ENCODE results near the gene C19orf25.
A peak's percentile ranks its signal among the peaks of the same experiment; 100 is the strongest.
"Not testable (repeated sequence)": the region's sequence is repeated elsewhere in the genome, so short reads cannot be mapped to it uniquely, and the experiment has no call there.

C19orf25 gene

GRCh38 chr19:1450735-1451731 is 28.0 kb downstream of the C19orf25 start:
- peak overlapping the region; percentile 29 for H3K4me3 Mint-ChIP-seq
- no peak for DNase-seq
- CTCF ChIA-PET = no interaction called here
- peaks cover 32% of the 10 kb centered on the region for H3K4me1 Mint-ChIP-seq
- peaks cover 98% of the 10 kb centered on the region for H3K27me3 Mint-ChIP-seq
- H3K9me3 Mint-ChIP-seq = no peaks in the 10 kb centered on the region
- H3K27ac Mint-ChIP-seq = no peak overlapping the region
- no peaks in the 10 kb centered on the region for H3K36me3 Mint-ChIP-seq

DNA sequence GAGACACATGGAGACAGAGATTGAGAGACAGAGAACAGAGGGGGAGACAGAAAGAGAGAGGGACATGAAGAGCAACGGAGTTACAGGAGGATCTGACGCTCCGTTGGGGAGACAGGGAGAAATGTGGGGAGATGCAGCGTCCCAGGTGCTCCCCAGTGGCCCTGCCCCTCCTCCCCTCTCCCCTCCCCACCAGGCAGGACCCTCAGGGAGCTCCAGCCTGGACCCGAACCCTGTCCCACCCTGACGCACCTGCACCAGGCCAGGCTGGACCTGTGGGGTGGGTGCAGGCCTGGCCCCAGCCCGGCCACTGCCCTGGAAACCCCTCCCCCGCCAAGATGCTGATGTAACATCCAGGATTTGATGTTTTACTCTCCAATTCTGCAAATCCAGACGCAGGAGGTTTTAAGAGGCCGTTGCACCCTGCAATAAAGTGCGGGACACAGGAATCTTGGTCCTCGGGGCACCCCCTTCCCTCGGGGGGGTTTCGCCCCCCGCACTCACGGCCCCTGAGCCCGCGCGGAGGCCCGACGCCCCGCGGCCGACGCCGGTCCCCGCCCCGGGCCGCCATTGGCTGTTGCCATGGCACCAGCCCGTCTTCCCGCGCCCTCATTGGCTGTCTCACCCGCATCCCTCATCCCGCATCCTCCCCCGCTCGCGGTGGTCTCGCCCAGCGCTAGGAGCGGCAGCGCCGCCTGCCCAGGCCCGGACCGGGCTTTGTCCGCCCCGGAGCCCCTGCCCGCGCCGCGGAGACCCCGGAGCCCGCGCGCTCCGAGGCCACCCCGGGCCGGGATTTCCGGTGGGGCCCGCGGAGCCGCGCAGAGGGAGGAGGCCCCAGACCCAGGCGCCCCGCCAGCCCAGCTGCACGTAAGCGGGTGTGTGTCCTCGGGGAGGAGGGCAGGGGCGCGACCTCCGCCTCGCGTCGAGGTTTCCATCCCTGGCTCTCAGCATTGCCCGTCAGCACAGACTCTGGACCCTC is 29.3 kb downstream of the C19orf25 start, which contains the start of gene APC2:
Gene APC2 (plus strand): TSS at position 655 of the 976 bp plus-strand sequence. CDS start 2,881 bp downstream, outside the sequence.
- no peaks in the 10 kb centered on the region for H3K9me3 Mint-ChIP-seq
- H3K4me3 Mint-ChIP-seq = peak within 1 kb of the TSS; percentile 29
- H3K27me3 Mint-ChIP-seq = peaks cover 97% of the 10 kb centered on the region

GRCh38 chr19:1447944-1448343 is 31.1 kb downstream of the C19orf25 start:
- H3K4me3 Mint-ChIP-seq = no peak overlapping the region
- H3K27me3 Mint-ChIP-seq = peaks cover 83% of the 10 kb centered on the region
- no peak for DNase-seq
- no peak overlapping the region for H3K27ac Mint-ChIP-seq
- CTCF ChIA-PET = no interaction called here
- no peaks in the 10 kb centered on the region for H3K9me3 Mint-ChIP-seq
- H3K4me1 Mint-ChIP-seq = peaks cover 36% of the 10 kb centered on the region
- H3K36me3 Mint-ChIP-seq = peaks cover under 1% of the 10 kb centered on the region

More for the DNA sequence above, 29.3 kb downstream of the C19orf25 start, which contains the start of gene APC2:
- Mint-ChIP-seq H3K36me3 (no peaks in the 10 kb centered on the region), H3K27ac (no peak within 1 kb of the TSS), H3K4me1 (peaks cover 30% of the 10 kb centered on the region)
- CTCF ChIA-PET = no interaction called here
- DNase-seq = peak; percentile 53

DNA sequence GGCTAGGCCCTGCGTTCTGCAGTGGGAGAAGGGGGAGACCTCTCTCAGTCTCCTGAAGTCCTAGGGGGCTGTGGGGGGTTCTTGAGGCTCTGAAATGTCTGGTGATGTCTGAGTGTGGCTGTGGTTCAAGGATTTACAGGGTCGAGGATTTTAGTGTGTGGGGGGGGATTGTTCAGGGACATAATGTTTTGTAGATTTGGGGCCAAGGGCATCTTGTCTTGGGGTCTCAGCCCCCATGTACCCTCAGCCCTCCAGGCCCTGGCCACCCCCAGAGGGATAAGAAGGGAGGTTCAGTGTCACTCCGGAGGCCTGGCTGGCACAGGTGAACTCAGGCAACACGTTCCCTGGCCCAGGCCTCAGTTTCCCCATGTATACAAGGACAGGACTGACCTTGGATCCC is 31.5 kb downstream of the C19orf25 start:
- no peak for DNase-seq
- peaks cover 79% of the 10 kb centered on the region for H3K27me3 Mint-ChIP-seq

GRCh38 chr19:1446713-1447481 is 32.1 kb downstream of the C19orf25 start:
- peak; percentile 58 for DNase-seq
- no peaks in the 10 kb centered on the region for H3K9me3 Mint-ChIP-seq
- H3K27ac Mint-ChIP-seq = no peak overlapping the region
- peaks cover 11% of the 10 kb centered on the region for H3K36me3 Mint-ChIP-seq
- peaks cover 39% of the 10 kb centered on the region for H3K4me1 Mint-ChIP-seq
- H3K27me3 Mint-ChIP-seq = peaks cover 73% of the 10 kb centered on the region
- H3K4me3 Mint-ChIP-seq = no peak overlapping the region
- CTCF ChIA-PET = no interaction called here

More for the DNA sequence above, 31.5 kb downstream of the C19orf25 start:
- CTCF ChIA-PET = no interaction called here
- Mint-ChIP-seq H3K27ac (no peak overlapping the region), H3K4me3 (no peak overlapping the region), H3K36me3 (peaks cover 5% of the 10 kb centered on the region), H3K4me1 (peaks cover 37% of the 10 kb centered on the region), H3K9me3 (no peaks in the 10 kb centered on the region)

GRCh38 chr19:1445932-1446712 is 32.9 kb downstream of the C19orf25 start:
- Mint-ChIP-seq H3K4me1 (peaks cover 42% of the 10 kb centered on the region), H3K9me3 (no peaks in the 10 kb centered on the region), H3K4me3 (no peak overlapping the region), H3K27ac (no peak overlapping the region), H3K36me3 (peaks cover 17% of the 10 kb centered on the region), H3K27me3 (peaks cover 65% of the 10 kb centered on the region)
- no peak for DNase-seq
- CTCF ChIA-PET = interaction anchor here (0.8 to 1.7 kb wide), 2 partner anchors 9 to 12 kb away, joined by 3 to 10 read pairs; no protein-coding TSS in a partner anchor

DNA sequence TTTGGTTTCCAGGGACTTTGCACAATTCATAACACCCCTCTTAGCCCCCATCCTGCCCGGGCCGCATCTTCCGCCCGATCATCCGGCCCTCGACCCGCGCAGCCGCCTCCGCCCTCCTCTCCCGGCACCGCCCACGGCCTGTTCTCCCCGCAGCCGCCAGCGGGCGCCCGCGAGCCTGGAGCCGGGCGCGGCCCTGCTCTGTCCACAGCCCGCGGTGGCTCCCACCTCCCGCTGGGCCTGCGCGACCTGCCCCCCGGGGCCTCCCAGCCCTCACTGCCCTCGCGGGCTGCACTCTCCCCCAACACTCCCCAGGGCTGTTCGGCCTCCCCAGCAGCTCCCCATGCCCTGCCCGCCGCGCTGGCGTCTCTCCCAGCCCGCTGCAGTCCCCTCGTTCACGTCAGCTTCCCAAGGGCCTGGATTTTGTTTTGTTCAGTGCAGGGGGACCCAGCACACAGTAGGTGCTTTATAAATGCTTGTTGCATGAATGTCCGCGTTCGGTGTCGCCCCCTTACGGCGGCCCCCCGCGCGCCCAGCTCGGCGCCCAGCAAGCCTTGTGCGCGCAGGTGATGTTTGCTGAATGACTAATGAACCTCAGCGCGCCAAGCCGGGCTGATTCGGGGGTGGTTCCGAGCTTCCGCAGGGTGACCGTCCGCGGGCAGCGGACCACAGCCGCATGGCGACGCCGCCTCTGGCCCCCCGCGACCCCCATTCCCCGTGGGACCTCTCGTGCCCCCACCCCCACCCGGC is 33.7 kb downstream of the C19orf25 start:
- no peaks in the 10 kb centered on the region for H3K9me3 Mint-ChIP-seq
- peak overlapping the region; percentile 62 for H3K4me3 Mint-ChIP-seq
- CTCF ChIA-PET = interaction anchor here (0.7 to 1.7 kb wide), 4 partner anchors 9 to 62 kb away, joined by 3 to 10 read pairs (median 3); no protein-coding TSS in a partner anchor
- H3K36me3 Mint-ChIP-seq = peaks cover 24% of the 10 kb centered on the region
- DNase-seq = peak; percentile 83
- peak overlapping the region; percentile 11 for H3K27ac Mint-ChIP-seq
- peaks cover 44% of the 10 kb centered on the region for H3K4me1 Mint-ChIP-seq
- peaks cover 57% of the 10 kb centered on the region for H3K27me3 Mint-ChIP-seq

DNA sequence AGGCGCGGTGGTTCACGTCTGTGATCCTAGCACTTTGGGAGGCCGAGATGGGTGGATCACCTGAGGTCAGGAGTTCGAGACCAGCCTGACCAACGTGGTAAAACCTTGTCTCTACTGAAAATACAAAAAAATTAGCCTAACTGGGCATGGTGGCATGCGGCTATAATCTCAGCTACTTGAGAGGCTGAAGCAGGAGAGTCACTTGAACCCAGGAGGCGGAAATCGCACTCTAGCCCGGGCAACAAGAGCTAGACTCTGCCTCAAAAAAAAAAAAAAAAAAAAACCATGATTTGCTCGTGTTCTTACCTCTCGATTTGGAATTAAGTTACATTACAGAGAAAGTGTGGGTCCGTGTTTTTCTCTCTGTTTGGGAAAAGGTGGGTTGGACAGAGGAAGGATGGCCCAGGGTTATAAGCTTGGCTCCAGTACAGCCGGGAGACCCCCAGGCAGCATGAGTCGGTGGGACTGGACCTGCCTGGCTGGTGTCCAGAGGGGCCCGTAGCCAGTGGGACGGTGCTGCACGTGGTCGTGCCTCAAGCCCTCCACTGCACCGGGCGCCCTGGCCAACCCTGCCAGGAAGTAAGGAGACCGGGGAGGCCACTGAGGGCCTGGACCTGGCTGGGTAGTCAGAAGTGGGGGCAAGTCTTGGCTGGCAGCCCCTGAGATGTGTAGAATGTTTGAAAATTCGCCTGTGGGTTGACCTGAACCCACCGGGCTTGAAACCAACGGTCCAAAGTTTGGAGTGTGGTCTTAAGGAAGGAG is 37.2 kb downstream of the C19orf25 start:
- no peak overlapping the region for H3K4me3 Mint-ChIP-seq
- H3K36me3 Mint-ChIP-seq = peaks cover 37% of the 10 kb centered on the region
- CTCF ChIA-PET = no interaction called here
- no peaks in the 10 kb centered on the region for H3K9me3 Mint-ChIP-seq
- H3K27me3 Mint-ChIP-seq = peaks cover 29% of the 10 kb centered on the region
- H3K27ac Mint-ChIP-seq = peak overlapping the region; percentile 33
- H3K4me1 Mint-ChIP-seq = peaks cover 47% of the 10 kb centered on the region
- DNase-seq = no peak

GRCh38 chr19:1441022-1441426 is 38.0 kb downstream of the C19orf25 start:
- peak overlapping the region; percentile 54 for H3K27ac Mint-ChIP-seq
- peaks cover 47% of the 10 kb centered on the region for H3K4me1 Mint-ChIP-seq
- CTCF ChIA-PET = interaction anchor here (1.0 kb wide), 1 partner anchor 14 kb away, joined by 3 read pairs; no protein-coding TSS in a partner anchor
- H3K36me3 Mint-ChIP-seq = peaks cover 37% of the 10 kb centered on the region
- peak overlapping the region; percentile 97 for H3K4me3 Mint-ChIP-seq
- H3K9me3 Mint-ChIP-seq = no peaks in the 10 kb centered on the region
- H3K27me3 Mint-ChIP-seq = peaks cover 21% of the 10 kb centered on the region
- DNase-seq = no peak

DNA sequence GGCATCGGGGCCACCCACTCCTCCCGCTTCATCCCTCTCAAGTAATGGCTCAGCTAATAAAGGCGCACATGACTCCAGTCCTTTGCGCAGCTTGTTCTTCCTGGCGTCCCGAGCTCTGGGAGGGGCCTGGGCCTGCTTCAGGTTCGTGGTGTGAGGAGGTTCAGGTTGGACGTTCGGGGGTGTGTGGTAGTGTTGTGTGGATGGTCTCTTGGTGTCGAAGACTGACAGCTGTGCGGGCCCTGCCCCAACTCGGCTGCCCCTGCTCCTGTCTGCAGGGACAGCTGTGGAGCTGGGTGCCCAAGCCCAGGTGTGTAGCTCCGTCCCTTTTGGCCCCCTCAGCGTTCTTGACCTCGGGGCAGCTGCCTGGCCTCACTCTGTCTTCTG is 38.6 kb downstream of the C19orf25 start:
- CTCF ChIA-PET = interaction anchor here (1.0 kb wide), 1 partner anchor 15 kb away, joined by 3 read pairs; no protein-coding TSS in a partner anchor
- Mint-ChIP-seq H3K27ac (no peak overlapping the region), H3K36me3 (peaks cover 41% of the 10 kb centered on the region), H3K4me1 (peaks cover 45% of the 10 kb centered on the region), H3K27me3 (peaks cover 16% of the 10 kb centered on the region), H3K4me3 (peak overlapping the region; percentile 97), H3K9me3 (no peaks in the 10 kb centered on the region)
- DNase-seq = no peak

GRCh38 chr19:1439525-1440417 is 39.2 kb downstream of the C19orf25 start:
- peak overlapping the region; percentile 97 for H3K4me3 Mint-ChIP-seq
- H3K9me3 Mint-ChIP-seq, DNase-seq, H3K27me3 Mint-ChIP-seq: not testable (repeated sequence)
- H3K4me1 Mint-ChIP-seq = peaks cover 39% of the 10 kb centered on the region
- peak overlapping the region; percentile 75 for H3K27ac Mint-ChIP-seq
- peaks cover 44% of the 10 kb centered on the region for H3K36me3 Mint-ChIP-seq
- CTCF ChIA-PET = interaction anchor here (0.7 to 1.0 kb wide), 2 partner anchors 16 to 250 kb away, joined by 3 read pairs; no protein-coding TSS in a partner anchor
